ENCODE results near the gene KCNQ1.
"Not testable (repeated sequence)": the region's sequence is repeated elsewhere in the genome, so short reads cannot be mapped to it uniquely, and the experiment has no call there.

Gene KCNQ1

DNA sequence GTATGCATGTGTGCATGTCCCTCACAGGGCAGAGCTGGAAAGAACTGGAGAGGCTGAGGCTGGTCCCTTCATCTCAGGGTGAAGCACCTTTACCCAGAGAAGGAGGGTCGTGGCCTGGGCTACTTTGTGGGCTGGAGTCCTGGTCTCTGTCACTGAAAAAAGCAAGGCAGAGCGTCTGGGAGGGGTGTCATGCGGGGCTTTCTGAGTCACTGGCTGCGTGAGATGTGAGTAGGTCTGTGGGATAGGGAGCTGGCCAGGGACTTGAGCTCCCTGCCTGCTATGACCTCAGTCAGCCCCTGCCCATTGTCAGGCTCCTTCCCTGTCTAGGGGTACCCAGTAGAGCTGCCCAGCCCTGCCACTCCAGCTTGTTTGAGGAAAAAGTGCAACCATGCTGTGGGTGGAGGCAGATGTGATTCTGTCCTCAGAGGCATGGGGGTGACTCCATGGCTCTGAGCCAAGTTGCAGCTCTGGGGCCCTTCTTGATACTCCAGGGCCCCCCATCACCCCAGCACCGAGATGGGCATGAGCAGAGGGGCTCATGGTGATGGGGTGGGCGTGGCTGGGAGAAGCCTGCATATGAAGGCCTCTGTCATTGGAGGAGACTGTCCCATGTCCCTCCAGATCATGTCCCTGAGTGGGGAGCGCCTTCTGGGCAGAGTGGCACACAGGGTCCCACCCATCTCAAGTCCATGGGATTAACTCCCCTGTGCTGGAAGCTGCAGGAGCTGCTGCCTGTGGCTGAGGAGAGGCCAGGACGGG is 27.8 kb downstream of the KCNQ1 start:
- Histone ChIP-seq H3K9ac (ENCODE audit: low read length) (no peak overlapping the region), H3K36me3 (ENCODE audit: control insufficient read depth, insufficient read depth, low read length) (no peaks in the 10 kb centered on the region), H3K27ac (ENCODE audit: low read depth, low read length) (no peak overlapping the region), H3K4me1 (ENCODE audit: control insufficient read depth, insufficient read depth, low read length) (no peaks in the 10 kb centered on the region), H3K9me3 (ENCODE audit: control insufficient read depth, insufficient read depth, low read depth, low read length) (no peaks in the 10 kb centered on the region; the same call in 1 of the 2 replicates), H3K27me3 (ENCODE audit: control insufficient read depth, insufficient read depth, low read length) (peaks cover 79% of the 10 kb centered on the region), H3K4me3 (ENCODE audit: low read depth, low read length) (no peak overlapping the region)

- no peaks in the 10 kb centered on the region for H3K4me1 ChIP-seq (ENCODE audit: control insufficient read depth, insufficient read depth, low read length)
- no peak overlapping the region for H3K4me3 ChIP-seq (ENCODE audit: low read depth, low read length)
- H3K27ac ChIP-seq (ENCODE audit: low read depth, low read length), result no peak overlapping the region
- H3K27me3 ChIP-seq (ENCODE audit: control insufficient read depth, insufficient read depth, low read length), result peaks cover 77% of the 10 kb centered on the region
- no peaks in the 10 kb centered on the region for H3K36me3 ChIP-seq (ENCODE audit: control insufficient read depth, insufficient read depth, low read length)
- no peak overlapping the region for H3K9ac ChIP-seq (ENCODE audit: low read length)
- H3K9me3 ChIP-seq (ENCODE audit: control insufficient read depth, insufficient read depth, low read depth, low read length), result peaks cover 6% of the 10 kb centered on the region; the same call in 1 of the 2 replicates
These were observed 28.7 kb downstream of the KCNQ1 start for GRCh38 chr11:2473361-2474058.

GRCh38 chr11:2474059-2474901 is 29.5 kb downstream of the KCNQ1 start:
- Histone ChIP-seq H3K4me3 (ENCODE audit: low read depth, low read length) (no peak overlapping the region), H3K9me3 (ENCODE audit: control insufficient read depth, insufficient read depth, low read depth, low read length) (peaks cover 12% of the 10 kb centered on the region), H3K36me3 (ENCODE audit: control insufficient read depth, insufficient read depth, low read length) (no peaks in the 10 kb centered on the region), H3K9ac (ENCODE audit: low read length) (no peak overlapping the region), H3K27ac (ENCODE audit: low read depth, low read length) (no peak overlapping the region), H3K27me3 (ENCODE audit: control insufficient read depth, insufficient read depth, low read length) (peaks cover 72% of the 10 kb centered on the region), H3K4me1 (ENCODE audit: control insufficient read depth, insufficient read depth, low read length) (no peaks in the 10 kb centered on the region)

GRCh38 chr11:2475136-2475918 is 30.5 kb downstream of the KCNQ1 start:
- no peak overlapping the region for H3K9ac ChIP-seq (ENCODE audit: low read length)
- H3K27me3 ChIP-seq (ENCODE audit: control insufficient read depth, insufficient read depth, low read length), result peaks cover 65% of the 10 kb centered on the region
- H3K36me3 ChIP-seq (ENCODE audit: control insufficient read depth, insufficient read depth, low read length), result no peaks in the 10 kb centered on the region
- no peaks in the 10 kb centered on the region for H3K4me1 ChIP-seq (ENCODE audit: control insufficient read depth, insufficient read depth, low read length)
- no peak overlapping the region for H3K27ac ChIP-seq (ENCODE audit: low read depth, low read length)
- peaks cover 21% of the 10 kb centered on the region for H3K9me3 ChIP-seq (ENCODE audit: control insufficient read depth, insufficient read depth, low read depth, low read length)
- H3K4me3 ChIP-seq (ENCODE audit: low read depth, low read length), result no peak overlapping the region

GRCh38 chr11:2477254-2477653 is 32.4 kb downstream of the KCNQ1 start:
- Histone ChIP-seq H3K27ac (ENCODE audit: low read depth, low read length) (no peak overlapping the region), H3K4me1 (ENCODE audit: control insufficient read depth, insufficient read depth, low read length) (no peaks in the 10 kb centered on the region), H3K36me3 (ENCODE audit: control insufficient read depth, insufficient read depth, low read length) (no peaks in the 10 kb centered on the region), H3K27me3 (ENCODE audit: control insufficient read depth, insufficient read depth, low read length) (peaks cover 61% of the 10 kb centered on the region), H3K4me3 (ENCODE audit: low read depth, low read length) (no peak overlapping the region), H3K9ac (ENCODE audit: low read length) (no peak overlapping the region), H3K9me3 (ENCODE audit: control insufficient read depth, insufficient read depth, low read depth, low read length) (peaks cover 31% of the 10 kb centered on the region)

- Histone ChIP-seq H3K9ac (ENCODE audit: low read length) (no peak overlapping the region), H3K4me1 (ENCODE audit: control insufficient read depth, insufficient read depth, low read length) (no peaks in the 10 kb centered on the region), H3K9me3 (ENCODE audit: control insufficient read depth, insufficient read depth, low read depth, low read length) (peaks cover 31% of the 10 kb centered on the region), H3K27ac (ENCODE audit: low read depth, low read length) (no peak overlapping the region), H3K36me3 (ENCODE audit: control insufficient read depth, insufficient read depth, low read length) (no peaks in the 10 kb centered on the region), H3K27me3 (ENCODE audit: control insufficient read depth, insufficient read depth, low read length) (peaks cover 61% of the 10 kb centered on the region), H3K4me3 (ENCODE audit: low read depth, low read length) (no peak overlapping the region)
These were observed 33.1 kb downstream of the KCNQ1 start for GRCh38 chr11:2477936-2478335.

GRCh38 chr11:2480067-2480873 is 35.5 kb downstream of the KCNQ1 start:
- not testable (repeated sequence) for H3K9ac ChIP-seq (ENCODE audit: low read length); H3K27ac ChIP-seq (ENCODE audit: low read depth, low read length)
- H3K27me3 ChIP-seq (ENCODE audit: control insufficient read depth, insufficient read depth, low read length), result peaks cover 57% of the 10 kb centered on the region

DNA sequence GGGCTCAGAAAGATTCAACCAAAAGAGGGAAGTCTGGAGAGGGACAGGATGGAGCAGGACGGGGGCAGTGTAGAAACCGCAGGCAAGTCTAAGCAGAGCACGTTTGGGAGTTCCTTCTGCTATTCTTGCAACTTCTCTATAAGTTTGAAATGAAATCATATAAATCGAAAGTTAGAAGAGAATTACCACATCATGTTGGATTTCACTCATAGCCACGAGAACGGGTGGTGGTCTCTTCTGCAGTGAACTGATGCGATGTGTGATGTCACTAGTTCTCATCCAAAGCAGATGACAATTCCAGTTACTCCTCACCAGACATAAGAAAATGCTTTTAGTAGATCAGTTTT is 36.0 kb downstream of the KCNQ1 start:
- H3K27ac ChIP-seq (ENCODE audit: low read depth, low read length), result no peak overlapping the region
- no peaks in the 10 kb centered on the region for H3K4me1 ChIP-seq (ENCODE audit: control insufficient read depth, insufficient read depth, low read length)
- H3K36me3 ChIP-seq (ENCODE audit: control insufficient read depth, insufficient read depth, low read length), result no peaks in the 10 kb centered on the region
- peaks cover 31% of the 10 kb centered on the region for H3K9me3 ChIP-seq (ENCODE audit: control insufficient read depth, insufficient read depth, low read depth, low read length)
- H3K9ac ChIP-seq (ENCODE audit: low read length), result no peak overlapping the region
- H3K27me3 ChIP-seq (ENCODE audit: control insufficient read depth, insufficient read depth, low read length), result peaks cover 58% of the 10 kb centered on the region
- no peak overlapping the region for H3K4me3 ChIP-seq (ENCODE audit: low read depth, low read length)

More at GRCh38 chr11:2480067-2480873, 35.5 kb downstream of the KCNQ1 start:
- not testable (repeated sequence) for H3K4me1 ChIP-seq (ENCODE audit: control insufficient read depth, insufficient read depth, low read length); H3K4me3 ChIP-seq (ENCODE audit: low read depth, low read length); H3K36me3 ChIP-seq (ENCODE audit: control insufficient read depth, insufficient read depth, low read length)
- H3K9me3 ChIP-seq (ENCODE audit: control insufficient read depth, insufficient read depth, low read depth, low read length), result peaks cover 31% of the 10 kb centered on the region

DNA sequence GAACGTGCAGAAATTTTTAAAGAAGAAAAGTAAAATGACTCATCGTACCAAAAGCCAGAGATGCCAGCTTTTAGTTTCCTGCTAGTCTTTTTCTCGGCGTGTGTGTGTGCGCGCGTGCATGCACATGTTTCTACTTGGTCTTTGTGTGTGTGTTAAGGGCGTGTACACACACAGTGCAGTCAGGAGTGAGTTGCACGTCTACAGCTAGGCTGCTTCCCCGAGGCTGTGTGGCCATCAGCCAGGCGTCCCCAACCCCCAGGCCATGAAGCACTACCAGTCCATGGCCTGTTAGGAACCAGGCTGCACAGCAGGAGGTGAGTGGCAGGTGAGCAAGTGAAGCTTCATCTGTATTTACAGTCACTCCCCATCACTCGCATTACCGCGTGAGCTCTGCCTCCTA is 36.4 kb downstream of the KCNQ1 start:
- no peaks in the 10 kb centered on the region for H3K4me1 ChIP-seq (ENCODE audit: control insufficient read depth, insufficient read depth, low read length)
- no peak overlapping the region for H3K4me3 ChIP-seq (ENCODE audit: low read depth, low read length)
- peaks cover 31% of the 10 kb centered on the region for H3K9me3 ChIP-seq (ENCODE audit: control insufficient read depth, insufficient read depth, low read depth, low read length)
- no peaks in the 10 kb centered on the region for H3K36me3 ChIP-seq (ENCODE audit: control insufficient read depth, insufficient read depth, low read length)
- H3K9ac ChIP-seq (ENCODE audit: low read length), result no peak overlapping the region
- H3K27me3 ChIP-seq (ENCODE audit: control insufficient read depth, insufficient read depth, low read length), result peaks cover 58% of the 10 kb centered on the region
- no peak overlapping the region for H3K27ac ChIP-seq (ENCODE audit: low read depth, low read length)

DNA sequence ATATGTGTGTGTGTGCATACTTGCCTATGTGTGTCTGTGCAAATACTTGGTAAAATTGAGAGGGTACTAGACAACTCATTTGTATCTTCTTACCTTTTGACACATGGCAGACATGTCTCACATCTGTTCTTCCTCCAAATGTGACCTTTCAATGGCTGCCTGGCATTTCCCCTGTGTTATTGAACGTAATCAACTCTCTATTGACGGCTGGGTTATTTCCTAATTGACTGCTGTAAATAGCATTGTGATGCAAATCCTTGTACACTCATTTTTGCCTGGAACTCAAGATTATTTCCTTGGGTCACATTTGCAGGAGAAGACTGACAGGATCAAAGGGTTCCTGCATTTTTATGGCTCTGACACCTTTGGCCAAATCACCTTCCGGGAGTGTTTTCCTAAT is 37.4 kb downstream of the KCNQ1 start:
- H3K27ac ChIP-seq (ENCODE audit: low read depth, low read length), result no peak overlapping the region
- no peak overlapping the region for H3K9ac ChIP-seq (ENCODE audit: low read length)
- H3K36me3 ChIP-seq (ENCODE audit: control insufficient read depth, insufficient read depth, low read length), result no peaks in the 10 kb centered on the region
- H3K4me3 ChIP-seq (ENCODE audit: low read depth, low read length), result no peak overlapping the region
- peaks cover 36% of the 10 kb centered on the region for H3K9me3 ChIP-seq (ENCODE audit: control insufficient read depth, insufficient read depth, low read depth, low read length)
- no peaks in the 10 kb centered on the region for H3K4me1 ChIP-seq (ENCODE audit: control insufficient read depth, insufficient read depth, low read length)
- H3K27me3 ChIP-seq (ENCODE audit: control insufficient read depth, insufficient read depth, low read length), result peaks cover 59% of the 10 kb centered on the region
